Pons (tissue), 1 donor: Measurements from ENCODE around the gene HEBP2.
"Not testable (repeated sequence)": the region's sequence is repeated elsewhere in the genome, so short reads cannot be mapped to it uniquely, and the experiment has no call there.

ENCODE experiments used
- DNase-seq: peaks from one replicate; pipeline ENCODE4 v3.0.0-alpha.2; 2016; ENCODE audit warnings: low spot score

The HEBP2 gene

GRCh38 chr6:138424004-138424904 is 20.2 kb downstream of the HEBP2 start:
- no peak for DNase-seq

GRCh38 chr6:138425256-138425655 is 21.2 kb downstream of the HEBP2 start:
- not testable (repeated sequence) for DNase-seq

GRCh38 chr6:138426500-138427123 is 22.6 kb downstream of the HEBP2 start:
- DNase-seq, result no peak

DNA sequence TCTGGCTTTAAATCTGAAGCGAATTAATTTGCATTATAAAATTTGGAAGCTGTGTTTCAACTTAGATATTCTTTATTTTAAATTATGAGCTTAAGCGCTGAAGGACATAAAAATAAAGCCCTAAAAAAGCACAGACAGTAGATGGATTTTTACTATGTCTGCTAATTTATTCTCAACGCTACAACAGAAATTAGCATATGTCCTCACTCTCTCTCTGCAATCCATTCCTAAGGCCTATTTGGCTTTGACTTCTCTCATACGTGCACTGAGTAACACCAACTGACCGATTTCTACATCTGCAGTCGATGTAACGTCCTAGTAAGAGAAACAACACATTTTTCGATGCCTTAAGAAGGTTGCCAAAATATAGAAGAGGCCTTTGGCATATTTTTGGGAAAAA is 23.7 kb downstream of the HEBP2 start:
- no peak for DNase-seq

DNA sequence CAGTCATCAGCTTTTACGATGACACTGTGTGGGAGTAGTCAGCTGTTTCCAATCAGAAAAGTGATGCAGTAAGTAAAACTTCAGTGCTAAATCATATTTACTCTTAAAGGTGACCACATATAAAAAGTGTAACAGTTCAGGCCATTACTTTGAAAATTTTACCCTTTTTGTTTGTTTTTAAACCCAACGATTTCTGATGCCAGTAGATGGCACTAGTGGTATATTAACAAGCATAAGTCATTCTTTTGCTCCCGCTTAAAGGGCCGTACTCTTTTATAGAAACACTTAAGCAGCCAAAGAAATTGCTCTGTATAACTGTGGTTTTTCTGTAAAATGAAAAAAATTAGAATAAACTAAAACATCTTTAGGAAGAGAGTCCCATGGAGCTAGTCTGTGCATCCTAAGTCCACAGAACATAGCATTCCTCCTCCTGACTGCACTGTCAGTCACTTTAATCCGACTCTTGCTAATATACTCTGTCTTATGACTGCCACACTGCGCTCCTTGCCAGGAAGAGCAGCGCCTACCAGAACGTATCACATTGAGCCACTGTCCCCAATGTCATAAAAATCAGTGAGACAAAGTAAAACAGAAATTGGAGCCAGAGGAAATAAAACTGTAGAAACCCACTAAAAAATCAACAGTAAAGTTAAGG is 25.0 kb downstream of the HEBP2 start:
- DNase-seq, result peak; percentile 84

- DNase-seq, result no peak
These were observed 25.7 kb downstream of the HEBP2 start for GRCh38 chr6:138429761-138430160.

GRCh38 chr6:138430361-138431145 is 26.5 kb downstream of the HEBP2 start:
- peak; percentile 41 for DNase-seq

DNA sequence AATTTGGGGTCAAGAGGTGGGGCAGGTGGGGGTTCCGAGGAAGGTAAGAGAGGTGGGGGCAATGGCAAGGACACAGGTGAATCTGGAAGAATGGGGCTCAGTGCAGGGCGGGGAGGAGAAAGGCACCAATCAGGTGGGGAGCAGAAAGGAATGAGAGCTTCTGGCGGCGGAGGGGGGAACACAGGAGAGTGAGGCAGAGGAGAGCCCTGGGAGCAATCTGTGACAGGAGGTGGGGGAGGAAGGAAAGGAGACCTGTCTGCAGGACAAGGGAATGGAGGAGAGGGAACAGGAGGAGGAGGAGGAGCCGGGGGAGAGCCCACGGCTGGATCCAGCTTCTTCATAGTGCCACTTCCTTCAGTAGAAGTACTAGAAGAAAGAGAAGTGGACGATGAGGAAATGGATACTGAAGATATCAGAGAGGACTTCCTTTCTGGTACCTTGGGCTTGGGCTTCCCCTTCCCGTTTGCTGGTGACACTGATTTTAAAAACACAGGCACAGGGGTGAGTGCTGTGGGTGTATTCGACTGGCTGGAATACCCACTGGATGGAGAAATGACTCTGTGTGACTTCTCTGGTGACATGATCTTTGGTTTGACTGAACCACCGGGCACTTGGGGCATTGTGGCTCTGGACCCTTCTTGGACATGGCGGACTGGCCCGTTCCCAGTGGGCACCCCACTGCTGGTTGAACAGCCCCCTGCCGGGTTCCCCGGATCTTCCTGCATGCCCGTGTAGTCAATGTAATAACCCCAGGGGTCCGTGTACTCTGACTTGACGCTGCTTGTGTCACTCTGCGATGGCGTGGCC is 27.4 kb downstream of the HEBP2 start:
- DNase-seq, result peak; percentile 62

DNA sequence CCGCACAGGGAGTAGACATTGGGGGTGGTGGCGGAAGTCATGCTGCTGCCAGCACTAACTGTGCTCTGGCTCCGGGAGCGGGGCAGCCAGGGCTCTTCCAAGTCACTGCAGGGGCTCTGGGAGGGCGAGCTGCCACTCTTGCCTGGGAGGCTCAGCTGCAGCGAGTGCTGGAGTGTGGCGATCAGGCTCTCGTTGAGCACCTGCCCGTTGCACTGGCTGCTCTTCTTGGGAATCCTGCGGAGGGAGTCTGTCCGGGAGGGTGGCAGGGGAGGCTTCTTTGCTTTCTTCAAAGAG is 28.0 kb downstream of the HEBP2 start:
- DNase-seq, result no peak

GRCh38 chr6:138434096-138434495 is 30.1 kb downstream of the HEBP2 start:
- no peak for DNase-seq

- DNase-seq, result peak; percentile 49
These were observed 30.9 kb downstream of the HEBP2 start for GRCh38 chr6:138434925-138435324.

GRCh38 chr6:138439546-138439945 is 35.5 kb downstream of the HEBP2 start:
- no peak for DNase-seq

- no peak for DNase-seq
These were observed 36.3 kb downstream of the HEBP2 start for GRCh38 chr6:138440296-138440695.

DNA sequence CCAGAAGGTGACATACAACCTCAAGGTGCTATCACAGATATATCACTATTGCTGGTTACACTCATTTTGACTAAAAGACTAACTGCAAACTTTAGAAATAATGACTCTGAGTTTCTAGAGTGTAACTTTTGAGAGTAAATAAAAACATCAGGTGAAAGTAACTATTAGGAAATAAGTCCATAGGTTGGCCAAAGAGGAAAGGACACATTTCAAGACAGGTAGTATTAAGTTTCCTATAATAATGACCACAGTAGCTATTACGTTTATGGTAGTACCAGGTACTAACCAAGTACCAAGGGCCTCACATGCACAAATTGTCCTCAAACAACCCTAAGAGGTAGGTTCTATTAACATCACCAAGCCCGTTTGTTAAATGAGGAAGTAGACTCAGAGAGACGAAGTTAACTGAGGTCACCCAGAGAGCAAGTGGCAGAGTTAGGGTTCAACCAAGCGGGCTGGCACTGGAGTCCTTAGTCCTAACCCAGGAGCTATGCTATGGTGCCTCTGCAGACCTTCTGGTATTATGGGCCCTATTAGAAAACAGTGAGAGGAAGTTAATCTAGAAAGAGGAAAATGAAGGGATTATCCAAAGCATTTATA is 36.8 kb downstream of the HEBP2 start:
- no peak for DNase-seq

GRCh38 chr6:138441965-138442364 is 37.9 kb downstream of the HEBP2 start:
- DNase-seq, result no peak

- DNase-seq, result no peak
These were observed 38.6 kb downstream of the HEBP2 start for GRCh38 chr6:138442663-138443062.

DNA sequence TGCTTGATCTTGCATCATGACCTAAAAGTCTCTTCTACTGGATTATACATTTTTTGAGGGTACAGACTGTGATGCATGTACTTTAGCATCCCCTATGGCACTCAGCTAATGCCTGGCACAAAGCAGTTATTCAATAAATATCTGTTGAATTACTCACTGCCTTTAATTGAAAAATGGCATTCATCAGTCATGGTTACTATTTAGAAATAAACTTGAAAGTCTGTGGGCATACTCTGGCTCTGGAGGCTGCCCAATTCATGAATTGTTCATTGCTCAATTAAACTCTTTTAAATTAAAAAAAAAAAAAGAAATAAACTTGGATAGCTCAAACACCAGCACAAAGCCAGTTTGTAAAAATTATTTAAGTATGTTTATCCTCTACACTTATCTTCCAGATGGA is 40.0 kb downstream of the HEBP2 start:
- DNase-seq, result no peak

DNA sequence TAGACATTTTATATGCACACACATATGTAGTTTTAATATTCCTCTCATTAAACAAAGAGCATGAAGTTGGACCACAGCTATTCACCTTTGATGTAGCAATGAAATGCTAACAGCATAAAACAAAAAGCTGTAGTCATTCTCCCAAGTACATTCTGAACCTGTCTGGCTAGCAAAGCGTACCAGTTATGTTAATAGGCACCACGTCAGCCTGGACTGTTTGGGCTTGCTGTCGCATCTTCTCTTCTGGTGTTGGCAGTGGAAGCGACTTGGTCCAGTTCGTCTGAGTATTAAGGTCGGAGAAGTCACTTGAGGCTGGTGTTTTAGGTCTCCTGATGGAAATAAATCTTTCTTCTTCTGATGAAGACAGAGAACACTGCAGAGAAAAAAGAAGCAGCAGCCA is 42.8 kb downstream of the HEBP2 start:
- DNase-seq, result peak; percentile 21

DNA sequence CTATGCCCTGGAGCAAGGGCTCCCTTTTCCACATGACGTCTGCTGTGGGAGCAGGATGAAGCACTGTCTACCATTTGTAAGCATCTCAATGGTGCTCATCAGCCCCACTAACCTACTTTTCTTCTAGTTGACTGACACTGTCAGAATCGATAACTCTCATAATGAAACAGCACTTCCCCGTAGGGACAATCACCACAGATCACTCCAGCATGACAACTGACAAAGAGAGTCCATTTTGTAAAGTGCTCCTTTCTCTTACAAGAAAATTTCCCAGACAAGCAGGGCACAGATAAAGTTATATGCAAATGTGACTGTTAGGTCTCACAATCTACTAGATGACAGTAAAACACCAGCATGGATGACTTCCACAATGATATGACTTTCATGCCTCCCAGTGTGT is 46.4 kb downstream of the HEBP2 start:
- no peak for DNase-seq

DNA sequence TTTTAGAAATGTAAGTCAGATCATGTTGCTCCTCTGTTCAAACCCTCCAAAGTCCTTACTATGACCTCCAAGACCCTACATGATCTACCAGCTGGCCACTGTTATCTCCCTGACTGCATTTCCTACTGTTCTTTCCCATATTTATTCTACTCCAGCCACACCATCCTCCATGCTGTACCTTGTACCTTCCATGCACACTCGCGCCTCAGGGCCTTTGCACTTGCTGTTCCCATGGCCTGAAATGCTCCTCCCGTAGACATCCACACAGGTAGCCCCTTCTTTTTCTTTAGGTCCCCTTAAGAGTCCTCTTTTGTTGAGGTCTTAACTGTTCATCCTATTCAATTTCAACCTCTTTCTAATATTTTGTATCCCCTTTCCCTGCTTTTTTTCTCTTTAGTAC is 47.0 kb downstream of the HEBP2 start:
- no peak for DNase-seq
